A172 (cell line): ENCODE measurements around the gene PRRT1B. TPM values are rescaled to one million over a fixed set of nuclear protein-coding genes. Genes with fewer than 3 reads are reported as not detected.
"Not testable (repeated sequence)": the region's sequence is repeated elsewhere in the genome, so short reads cannot be mapped to it uniquely, and the experiment has no call there.

Experiments
- DNase-seq: peaks from one replicate; pipeline ENCODE4 v3.0.0-alpha.2; 2015; ENCODE audit warnings: low spot score
- total RNA-seq: library from RNA; depleted of rRNA; stranded (reverse); fragments of >200 nt; shearing (Covaris generic); gene quantifications from 2 replicates; pipeline ENCODE4 v1.2.3, GENCODE V29; 2014; rRNA removed

PRRT1B gene
- total RNA-seq, result not detected in 2 replicates

DNA sequence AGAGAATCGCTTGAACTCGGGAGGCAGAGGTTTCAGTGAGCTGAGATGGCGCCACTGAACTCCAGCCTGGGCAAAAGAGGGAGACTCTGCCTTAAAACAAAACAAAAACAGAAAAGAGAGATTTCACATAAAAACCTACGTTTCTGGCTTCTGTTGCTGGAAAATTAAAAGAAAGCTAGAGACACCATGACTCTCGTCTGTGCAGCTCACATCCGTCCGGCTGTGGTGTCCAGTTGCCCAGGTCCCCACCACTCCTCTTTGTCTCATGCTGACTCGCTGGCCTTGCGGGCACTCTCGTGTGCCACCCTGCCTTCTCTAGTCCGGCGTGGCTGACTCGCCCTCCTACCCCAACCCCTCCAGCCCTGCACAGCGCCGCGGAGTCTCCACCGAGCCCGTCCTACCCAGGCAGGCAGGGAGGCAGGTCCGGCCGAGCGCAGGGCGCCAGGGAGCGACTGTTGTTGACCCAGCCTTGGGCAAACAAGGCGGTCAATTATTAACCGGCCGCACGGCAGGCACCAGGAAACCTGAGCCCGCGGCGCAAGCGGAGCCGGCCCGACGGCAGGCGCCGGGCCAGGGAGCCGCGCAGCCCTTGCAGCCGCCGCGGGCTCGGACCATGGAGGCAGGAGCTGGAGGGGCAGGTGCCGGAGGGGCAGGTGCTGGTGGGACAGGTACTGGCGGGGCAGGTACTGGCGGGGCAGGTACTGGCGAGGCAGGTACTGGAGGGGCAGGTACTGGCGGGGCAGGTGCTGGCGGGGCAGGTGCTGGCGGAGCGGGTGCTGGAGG is at the start of gene PRRT1B:
TSS of gene PRRT1B (plus strand) at position 521 of the 783 bp plus-strand sequence. CDS start at position 614, 93 bp downstream.
- no peak for DNase-seq

DNA sequence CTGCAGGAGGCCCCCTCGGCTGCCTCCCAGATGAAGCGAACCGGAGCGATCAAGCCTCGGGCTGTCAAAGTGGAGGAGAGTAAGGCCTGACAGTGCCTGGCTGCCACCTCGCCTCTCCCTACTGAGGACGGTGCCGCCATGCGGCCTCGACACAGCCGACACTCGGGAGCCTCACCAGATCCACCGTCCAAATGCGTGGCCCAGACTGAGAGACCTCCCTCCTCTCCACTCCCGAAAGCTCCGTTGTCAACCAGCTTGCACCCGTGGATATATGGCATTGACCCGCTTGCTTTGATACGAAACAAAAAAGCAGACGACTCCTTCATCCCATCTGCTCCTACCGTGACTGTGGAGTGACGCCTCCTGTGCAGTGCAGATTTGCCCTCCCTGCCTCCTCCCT is 49.5 kb upstream of the PRRT1B start:
- no peak for DNase-seq

DNA sequence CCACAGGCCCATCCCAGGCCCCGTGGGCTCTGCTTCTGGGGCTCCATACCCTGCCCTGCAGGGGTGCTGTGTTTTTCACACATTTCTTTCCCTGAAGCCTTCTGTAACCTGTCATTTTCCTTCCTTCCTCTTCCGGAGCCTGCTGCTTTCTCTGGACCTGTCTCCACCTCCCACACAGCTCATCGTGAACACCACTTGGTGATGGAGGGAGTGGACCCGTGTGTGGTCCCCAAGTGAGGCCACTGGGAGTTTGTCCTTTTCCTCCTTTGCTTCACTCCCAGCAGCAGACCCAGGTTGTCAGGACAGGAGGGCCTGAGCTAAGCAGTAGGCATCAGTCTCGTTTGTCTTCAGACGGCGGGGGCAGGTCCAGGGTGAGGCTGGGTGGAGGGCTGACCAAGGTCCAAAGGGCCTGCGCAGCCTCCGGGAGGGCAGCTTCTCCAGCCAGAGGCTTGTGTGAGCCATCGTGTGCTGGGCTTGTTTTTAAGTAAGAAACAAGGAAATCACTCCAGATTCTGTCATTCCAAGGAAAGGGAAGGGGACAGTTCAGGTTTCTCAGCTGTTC is 48.4 kb upstream of the PRRT1B start:
- no peak for DNase-seq

DNA sequence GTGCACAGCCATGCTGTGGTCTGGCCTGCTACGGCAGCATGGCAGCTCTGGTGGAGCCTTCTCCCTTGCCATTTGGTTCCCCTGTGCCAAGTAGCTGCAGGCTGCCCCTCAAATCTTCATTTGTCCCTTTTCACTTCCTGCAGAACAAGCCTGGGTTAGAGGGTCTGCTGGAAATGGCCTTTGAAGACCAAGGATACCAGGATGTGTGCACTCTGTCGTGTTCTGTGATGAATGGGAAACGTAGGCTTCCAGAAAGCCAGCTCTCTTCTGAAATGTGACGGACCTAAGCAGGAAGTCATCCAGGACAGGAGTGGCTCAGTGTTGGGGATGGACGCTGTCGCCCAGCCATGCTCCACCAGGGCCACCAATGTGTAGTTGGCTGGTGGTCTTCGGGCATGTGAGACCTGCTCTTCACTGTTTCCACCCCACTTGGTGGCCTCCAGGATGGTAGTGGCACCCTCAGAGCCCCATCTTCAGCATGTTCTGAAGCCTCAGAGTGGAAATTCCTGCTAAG is 46.0 kb upstream of the PRRT1B start:
- no peak for DNase-seq

DNA sequence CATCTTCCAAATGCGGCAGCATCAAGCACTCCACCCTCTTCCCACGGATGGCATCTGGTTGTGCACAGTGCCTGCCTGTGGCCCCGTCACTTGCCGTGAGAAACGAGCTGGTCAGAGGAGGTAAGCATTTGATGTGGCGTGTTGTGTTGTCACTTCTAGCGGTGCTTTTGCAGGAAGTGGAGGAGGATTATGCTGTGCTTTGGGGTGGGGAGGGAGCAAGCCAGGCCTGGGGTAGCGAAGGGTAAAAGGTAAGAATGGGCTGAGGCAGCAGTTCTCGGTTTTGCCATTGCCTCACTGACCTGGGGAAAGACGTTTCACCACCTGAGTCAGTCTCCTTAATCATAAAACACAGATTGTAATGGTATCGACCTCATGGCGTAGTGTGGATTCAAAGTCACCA is 44.9 kb upstream of the PRRT1B start:
- no peak for DNase-seq

DNA sequence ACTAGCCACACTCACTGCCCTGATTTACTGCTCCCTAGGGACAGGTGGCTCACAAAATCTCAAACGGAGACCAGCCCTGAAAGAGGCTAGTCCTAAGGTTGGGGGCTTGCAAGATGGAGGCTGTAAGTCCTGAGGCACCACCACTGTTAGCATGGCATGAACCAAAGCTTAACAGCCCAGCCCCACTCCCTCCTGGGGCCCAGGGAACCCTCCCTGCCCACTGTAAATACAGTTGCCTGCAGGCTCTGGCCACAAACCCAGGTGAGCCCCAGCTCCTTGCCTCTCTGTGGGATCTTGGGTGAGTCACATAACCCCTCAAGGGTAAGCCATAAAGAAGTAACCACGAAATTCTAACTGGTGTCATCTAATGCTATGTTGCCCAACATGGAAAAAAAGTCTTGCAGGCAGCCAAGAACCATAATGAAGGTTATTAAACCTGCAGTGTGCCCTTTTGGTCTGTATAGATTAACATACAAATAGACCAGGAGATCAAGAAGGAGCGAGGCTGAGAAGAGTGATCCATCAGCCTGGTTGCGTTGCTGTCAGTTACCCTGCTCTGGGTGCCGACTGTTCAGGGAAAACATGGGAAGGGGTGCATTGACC is 44.3 kb upstream of the PRRT1B start:
- DNase-seq, result peak; percentile 39

DNA sequence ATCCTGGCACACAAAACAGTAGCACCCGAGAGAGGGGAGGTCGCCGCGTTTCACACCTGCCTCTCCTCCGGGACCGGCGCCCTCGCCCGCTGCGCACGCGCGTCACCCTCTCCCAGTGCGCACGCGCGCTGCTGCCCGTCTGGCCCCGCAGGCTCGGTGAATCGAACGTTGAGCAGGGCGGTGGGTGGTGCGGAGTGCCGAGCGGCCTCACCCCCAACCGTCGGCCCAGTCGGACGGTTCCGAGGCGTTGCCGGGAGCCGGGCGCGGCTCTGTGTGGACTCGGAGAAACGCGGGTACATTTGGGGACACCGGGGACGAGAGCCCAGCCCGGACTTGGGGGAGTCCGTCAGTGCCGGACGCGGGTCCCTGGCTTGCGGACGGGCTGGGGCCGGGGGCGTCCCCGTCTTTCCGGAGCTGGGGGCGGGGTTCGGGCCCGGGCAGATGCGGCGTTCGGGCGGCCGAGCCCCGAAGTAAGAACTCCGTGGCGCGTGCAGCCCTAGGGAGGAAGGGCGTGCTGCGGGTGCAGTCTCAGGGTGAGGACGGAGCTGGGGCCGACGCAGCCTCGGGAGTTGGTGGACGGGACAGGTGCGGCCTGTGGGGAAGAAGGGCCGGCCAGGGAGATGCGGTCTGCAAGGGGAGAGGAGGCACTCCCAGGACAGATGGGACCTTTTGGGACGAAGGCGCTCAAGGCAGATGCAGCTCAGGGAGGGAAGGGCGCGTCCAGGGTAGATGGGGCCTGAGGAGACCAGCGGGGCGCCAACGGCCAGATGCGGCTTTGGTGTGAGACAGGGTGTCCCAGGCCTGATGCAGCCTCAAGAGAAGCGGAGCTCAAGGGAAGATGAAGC is 42.3 kb upstream of the PRRT1B start, which contains the start of gene POMT1:
TSS of gene POMT1 (plus strand) at position 138 of the 845 bp plus-strand sequence. CDS start 1,301 bp downstream, outside the sequence.
- DNase-seq, result peak; percentile 43

DNA sequence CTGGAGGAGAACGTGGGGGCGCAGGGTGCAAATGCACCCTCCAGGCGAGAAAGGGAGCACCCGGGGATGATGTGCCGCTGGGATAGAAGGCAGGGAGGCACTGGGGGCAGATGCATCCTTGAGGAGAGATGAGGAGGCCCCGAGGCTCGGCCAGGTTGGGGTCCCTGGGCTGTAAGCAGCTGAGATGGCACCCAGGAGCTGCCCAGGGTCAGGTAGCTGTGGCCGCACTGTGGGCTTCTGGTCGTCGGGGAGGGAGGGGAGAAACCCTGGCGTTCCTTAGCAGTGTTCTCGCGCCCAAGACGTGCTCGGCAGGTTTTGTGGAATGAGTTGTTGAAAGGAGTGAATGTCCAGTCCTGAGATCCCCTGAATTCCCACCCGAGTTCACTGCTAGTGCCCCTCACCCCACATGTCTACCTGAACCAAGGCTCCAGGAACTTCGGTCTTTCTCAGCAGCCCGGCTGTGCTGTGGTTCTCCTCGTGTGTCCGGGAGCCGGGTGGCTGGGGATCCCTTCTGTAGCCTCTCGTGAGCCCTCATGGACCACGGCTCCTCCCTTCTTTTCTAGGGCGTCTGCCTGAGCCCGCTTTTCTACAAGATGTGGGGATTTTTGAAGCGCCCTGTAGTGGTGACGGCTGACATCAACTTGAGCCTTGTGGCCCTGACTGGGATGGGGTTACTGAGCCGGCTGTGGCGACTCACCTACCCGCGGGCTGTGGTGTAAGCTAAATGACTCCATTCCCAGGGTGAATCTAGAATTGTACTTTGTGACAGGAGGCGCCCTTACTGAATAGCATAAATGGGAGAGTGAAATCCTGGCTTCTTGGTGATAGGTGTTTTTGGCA is 41.5 kb upstream of the PRRT1B start:
- DNase-seq, result peak; percentile 19

DNA sequence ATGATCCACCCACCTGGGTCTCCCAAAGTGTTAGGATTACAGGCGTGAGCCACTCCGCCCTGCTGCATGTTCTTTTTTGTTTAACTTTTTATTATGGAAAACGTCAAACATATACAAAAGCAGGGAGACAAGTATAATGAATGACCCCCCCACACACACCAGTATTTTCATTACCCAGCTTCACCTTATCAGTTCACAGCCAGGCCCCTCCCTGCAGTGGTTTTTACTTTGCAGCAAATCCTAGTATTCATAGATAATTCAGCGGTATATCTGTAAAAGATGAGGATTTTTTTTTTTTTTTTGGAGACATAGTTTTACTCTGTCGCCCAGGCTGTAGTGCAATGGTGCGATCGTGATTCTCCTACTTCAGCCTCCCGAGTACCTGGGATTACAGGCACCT is 40.3 kb upstream of the PRRT1B start:
- DNase-seq, result no peak

DNA sequence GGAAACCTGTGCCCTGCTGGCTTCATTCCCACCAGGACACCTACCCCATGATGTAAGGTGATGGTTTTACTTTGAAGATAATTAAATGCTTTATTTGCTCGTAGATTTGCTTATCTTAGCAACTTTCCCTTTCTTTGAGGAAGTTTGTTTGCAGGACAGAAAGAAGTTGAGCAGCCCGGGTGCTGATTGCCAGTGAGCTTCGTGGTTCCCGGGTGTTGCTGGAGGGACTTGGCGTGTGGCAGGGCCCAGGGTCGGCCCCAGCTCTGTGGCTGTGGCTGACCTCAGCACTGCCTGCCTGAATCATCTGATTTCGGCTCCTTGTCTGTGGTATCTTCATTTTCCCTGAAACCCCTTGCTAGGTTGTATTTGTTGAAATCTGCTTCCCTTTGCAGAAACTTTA is 33.9 kb upstream of the PRRT1B start:
- no peak for DNase-seq

DNA sequence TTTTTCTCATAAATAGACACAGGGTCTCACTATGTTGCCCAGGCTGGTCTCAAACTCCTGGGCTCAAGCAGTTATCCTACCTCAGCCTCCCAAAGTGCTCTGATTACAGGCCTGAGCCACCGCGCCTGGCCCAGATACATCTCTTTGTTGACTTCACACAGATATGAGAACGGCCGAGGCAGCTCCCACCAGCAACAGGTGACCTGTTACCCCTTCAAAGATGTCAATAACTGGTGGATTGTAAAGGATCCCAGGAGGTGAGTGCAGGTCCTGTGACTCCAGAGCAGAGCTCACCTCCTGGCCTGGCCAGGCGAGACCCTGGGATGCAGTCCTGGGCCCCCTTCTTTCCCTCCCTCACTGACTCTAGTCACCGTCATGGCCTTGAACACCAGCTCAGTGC is 33.4 kb upstream of the PRRT1B start:
- DNase-seq, result no peak

DNA sequence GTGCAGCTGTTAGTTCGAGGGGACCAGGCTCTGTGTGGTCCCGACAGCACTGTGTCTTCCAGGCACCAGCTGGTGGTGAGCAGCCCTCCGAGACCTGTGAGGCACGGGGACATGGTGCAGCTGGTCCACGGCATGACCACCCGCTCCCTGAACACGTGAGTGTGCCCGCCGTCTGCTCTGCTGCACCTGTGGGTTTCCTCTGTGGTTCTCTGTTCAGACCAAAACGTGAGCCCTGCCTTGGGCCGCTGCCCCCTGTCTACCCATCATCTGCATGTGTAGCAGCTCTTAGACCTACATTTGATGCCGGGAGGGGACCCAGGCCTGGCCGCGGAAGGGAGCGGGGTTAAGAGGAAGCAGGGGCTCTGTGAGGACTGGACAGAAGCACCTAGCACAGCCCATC is 32.1 kb upstream of the PRRT1B start:
- DNase-seq, result no peak

DNA sequence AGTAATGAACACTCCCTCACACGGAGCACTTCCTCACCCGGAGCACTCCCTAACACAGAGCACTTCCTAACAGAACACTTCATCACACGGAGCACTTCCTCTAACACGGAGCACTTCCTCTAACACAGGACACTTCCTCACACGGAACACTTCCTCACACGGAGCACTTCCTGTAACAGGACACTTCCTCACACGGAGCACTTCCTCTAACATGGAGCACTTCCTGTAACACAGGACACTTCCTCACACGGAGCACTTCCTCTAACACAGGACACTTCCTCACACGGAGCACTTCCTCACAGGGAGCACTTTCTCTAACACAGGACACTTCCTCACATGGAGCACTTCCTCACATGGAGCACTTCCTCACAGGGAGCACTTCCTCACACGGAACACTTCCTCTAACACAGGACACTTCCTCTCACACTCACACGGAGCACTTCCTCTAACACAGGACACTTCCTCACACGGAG is 29.7 kb upstream of the PRRT1B start:
- not testable (repeated sequence) for DNase-seq

DNA sequence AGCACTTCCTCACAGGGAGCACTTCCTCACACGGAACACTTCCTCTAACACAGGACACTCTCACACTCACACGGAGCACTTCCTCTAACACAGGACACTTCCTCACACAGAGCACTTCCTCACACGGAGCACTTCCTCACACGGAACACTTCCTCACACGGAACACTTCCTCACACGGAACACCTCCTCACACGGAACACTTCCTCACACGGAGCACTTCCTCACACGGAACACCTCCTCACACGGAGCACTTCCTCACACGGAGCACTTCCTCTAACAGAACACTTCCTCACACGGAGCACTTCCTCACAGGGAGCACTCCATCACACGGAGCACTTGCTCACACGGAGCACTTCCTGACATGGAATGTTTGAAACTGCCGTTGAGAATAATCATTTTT is 29.2 kb upstream of the PRRT1B start:
- no peak for DNase-seq

DNA sequence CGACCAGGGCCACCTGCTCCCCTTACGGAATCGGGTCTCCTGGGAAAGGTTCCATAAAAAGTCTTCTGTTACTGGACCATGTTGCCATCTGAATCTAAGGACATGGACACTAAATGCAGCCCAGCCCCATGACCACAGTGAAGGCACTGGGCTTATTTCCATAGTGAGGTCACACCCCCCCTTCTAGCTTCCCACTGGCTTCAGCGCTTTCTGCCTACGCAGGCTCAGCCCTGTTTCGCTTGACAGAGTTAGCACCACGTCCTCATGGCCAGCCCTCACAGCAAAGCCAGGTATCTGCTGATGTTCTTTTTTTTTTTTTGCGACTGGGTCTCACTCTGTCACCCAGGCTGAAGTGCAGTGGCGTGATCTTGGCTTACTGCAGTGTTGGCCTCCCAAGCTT is 28.4 kb upstream of the PRRT1B start:
- no peak for DNase-seq

DNA sequence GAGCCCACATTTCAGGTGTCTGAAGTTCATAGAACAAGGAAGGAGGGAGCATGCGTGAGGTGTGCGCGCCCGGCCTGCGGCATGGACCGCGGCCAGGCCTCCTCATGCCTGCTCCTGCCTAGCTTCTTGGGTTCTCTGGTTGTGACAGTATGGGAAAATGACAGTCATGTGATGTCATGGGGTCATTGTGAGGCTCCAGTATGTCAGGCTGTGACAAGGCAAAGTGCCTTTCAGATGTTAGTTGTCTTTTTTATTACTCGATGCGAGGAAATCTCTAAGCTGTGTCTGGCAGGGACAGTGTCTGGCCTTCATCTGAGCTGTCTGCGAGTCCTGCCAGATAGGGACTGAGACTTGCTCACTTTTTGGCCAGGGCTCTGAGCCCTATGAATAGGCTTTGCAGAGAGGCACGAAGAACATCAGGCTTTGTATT is 27.5 kb upstream of the PRRT1B start:
- DNase-seq, result no peak

DNA sequence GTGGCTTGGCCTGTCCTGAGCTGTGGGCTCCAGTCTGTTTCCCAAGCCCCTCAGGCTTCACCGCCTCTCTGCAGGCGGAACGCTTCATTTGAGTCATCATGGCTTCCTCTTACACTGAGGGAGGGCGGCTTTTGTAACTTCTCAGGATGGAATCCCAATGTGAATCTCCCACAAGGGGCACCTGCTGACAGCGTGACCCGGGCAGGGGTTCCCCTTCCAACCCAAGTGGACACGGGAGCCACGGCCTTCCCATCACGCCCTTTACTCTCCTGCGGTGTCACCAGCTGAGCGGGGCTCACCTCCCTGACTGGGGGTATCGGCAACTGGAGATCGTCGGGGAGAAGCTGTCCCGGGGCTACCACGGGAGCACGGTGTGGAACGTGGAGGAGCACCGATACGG is 26.8 kb upstream of the PRRT1B start:
- DNase-seq, result no peak

DNA sequence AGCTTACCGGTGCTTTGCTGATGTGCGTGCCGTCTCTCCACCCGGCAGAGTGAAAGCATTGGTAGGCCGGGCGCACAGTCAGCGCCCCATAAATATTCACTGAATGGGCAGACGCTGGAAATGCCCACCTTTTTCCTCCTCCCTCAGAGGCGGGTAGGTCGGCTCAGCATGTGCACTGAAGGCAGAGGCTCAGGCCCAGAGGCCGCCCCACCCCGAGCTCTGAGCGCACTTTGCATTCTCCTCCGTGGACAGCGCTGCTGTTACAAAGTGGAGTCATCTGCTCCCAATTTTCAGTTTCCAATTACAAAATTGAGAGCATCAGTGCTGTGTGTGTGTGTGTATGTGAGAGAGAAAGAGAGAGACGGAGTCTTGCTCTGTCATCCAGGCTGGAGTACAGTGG is 24.8 kb upstream of the PRRT1B start:
- DNase-seq, result no peak

DNA sequence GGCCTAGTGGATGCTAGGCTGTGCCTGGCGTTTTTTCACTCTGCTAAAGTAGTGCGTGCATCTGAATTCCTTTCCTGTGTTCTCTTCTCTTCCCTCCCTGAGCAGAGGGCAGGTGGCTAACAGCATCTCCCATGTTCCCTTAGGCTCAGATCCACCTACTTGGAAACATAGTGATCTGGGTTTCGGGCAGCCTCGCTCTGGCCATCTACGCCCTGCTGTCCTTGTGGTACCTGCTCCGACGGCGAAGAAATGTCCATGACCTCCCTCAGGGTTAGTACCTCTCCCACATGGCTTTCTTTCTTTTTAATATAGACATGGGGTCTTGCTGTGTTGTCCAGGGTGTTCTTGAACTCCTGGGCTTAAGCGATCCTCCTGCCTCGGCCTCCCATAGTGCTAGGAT is 24.1 kb upstream of the PRRT1B start:
- no peak for DNase-seq

DNA sequence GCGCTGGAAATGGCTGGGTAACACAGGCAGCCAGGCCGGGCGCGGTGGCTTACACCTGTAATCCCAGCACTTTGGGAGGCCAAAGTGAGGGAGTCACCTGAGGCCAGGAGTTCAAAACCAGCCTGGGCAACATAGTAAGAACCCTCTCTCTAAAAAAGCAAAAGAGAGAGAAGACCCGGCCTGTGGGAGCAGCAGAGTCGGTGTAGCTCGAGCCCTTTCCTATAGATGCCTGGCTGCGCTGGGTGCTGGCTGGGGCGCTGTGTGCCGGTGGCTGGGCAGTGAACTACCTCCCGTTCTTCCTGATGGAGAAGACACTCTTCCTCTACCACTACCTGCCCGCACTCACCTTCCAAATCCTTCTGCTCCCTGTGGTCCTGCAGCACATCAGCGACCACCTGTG is 23.5 kb upstream of the PRRT1B start:
- DNase-seq, result no peak
